ENCODE results near the gene NF1.

DNA sequence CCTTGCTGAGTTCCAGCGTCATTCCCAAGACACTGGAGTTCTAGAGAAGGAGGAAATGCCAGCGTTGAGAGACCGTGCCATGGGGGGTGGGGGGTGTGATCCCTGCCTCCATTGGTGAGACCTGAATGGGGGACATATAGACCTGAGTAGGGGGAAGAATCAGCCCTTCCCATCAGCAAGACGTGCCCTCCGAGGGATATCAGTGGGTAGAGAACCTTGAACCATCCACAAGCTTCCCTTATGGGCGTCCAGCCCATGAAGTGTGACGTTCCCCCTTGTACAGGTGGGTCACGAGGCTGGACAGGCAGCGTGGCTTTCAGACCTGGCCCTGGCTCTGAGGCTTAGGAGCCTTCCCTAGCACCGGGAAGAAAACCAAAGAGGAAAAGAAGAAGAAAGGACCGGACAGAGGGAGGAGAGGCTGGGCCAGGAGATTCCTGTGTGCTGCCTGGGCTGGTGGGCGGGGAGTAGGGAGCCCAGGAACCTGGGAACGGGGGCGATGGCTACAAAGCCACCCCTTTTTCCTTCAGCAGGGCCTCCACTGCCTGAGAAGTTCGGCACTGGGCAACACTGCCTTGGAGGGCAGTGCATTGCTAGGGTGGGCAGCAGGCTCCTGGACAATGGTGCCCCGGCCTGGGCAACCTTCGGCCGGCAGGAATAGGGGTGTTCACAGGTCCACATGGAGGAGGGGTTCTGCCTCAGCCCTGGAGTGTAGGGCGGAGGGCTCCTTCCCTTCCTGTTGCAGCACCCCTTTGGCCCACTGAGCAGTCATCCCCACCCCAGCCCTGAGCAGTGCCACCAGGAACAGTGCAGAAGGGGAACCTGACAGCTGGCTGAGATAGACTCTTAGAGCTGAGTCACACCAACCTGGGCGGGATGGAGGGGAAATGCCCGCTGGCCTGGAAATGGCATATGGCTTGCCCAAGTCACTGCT, 303.9 kb downstream of the NF1 start:
- TF ChIP-seq, protein P1, sequence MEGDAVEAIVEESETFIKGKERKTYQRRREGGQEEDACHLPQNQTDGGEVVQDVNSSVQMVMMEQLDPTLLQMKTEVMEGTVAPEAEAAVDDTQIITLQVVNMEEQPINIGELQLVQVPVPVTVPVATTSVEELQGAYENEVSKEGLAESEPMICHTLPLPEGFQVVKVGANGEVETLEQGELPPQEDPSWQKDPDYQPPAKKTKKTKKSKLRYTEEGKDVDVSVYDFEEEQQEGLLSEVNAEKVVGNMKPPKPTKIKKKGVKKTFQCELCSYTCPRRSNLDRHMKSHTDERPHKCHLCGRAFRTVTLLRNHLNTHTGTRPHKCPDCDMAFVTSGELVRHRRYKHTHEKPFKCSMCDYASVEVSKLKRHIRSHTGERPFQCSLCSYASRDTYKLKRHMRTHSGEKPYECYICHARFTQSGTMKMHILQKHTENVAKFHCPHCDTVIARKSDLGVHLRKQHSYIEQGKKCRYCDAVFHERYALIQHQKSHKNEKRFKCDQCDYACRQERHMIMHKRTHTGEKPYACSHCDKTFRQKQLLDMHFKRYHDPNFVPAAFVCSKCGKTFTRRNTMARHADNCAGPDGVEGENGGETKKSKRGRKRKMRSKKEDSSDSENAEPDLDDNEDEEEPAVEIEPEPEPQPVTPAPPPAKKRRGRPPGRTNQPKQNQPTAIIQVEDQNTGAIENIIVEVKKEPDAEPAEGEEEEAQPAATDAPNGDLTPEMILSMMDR (IDR thresholded peaks at IDR 0.05) = no peak
- TF ChIP-seq EZH2 (IDR thresholded peaks at IDR 0.05; ENCODE audit: borderline replicate concordance, insufficient read depth, low read depth, low read length, poor library complexity, severe bottlenecking) = no peak
